HEK293 (cell line): Measurements from ENCODE around the gene RASSF3.

Experiments used
- REPIN1 ChIP-seq: fragments of 450-650 bp; formaldehyde crosslinking; IDR thresholded peaks from 2 replicates; pipeline ENCODE4 v1.5.1; 2017; ENCODE audit warnings: missing biosample characterization, missing genetic modification characterization, low read depth
- SETDB1 ChIP-seq: IDR thresholded peaks from one replicate; pipeline ENCODE4 v1.6.1; 2017; ENCODE audit warnings: mild to moderate bottlenecking, low read length, moderate library complexity, mixed read lengths; ENCODE audit not compliant: insufficient read length
- ZBTB7A ChIP-seq: fragments of 450-650 bp; formaldehyde crosslinking; IDR thresholded peaks from 2 replicates; pipeline ENCODE4 v1.5.1; 2016; ENCODE audit warnings: low read depth, missing biosample characterization, missing genetic modification characterization
- ZNF10 ChIP-seq: fragments of 450-650 bp; formaldehyde crosslinking; IDR thresholded peaks from 2 replicates; pipeline ENCODE4 v1.5.1; 2017; ENCODE audit warnings: missing biosample characterization, missing genetic modification characterization
- ZNF133 ChIP-seq: fragments of 450-650 bp; formaldehyde crosslinking; IDR thresholded peaks from 2 replicates; pipeline ENCODE4 v1.5.1; 2016; ENCODE audit warnings: missing biosample characterization, missing genetic modification characterization
- ZNF16 ChIP-seq: fragments of 450-650 bp; formaldehyde crosslinking; IDR thresholded peaks from 2 replicates; pipeline ENCODE4 v1.5.1; 2016; ENCODE audit warnings: low read depth, missing biosample characterization, missing genetic modification characterization
- ZNF629 ChIP-seq: fragments of 450-650 bp; formaldehyde crosslinking; IDR thresholded peaks from 2 replicates; pipeline ENCODE4 v1.5.1; 2017; ENCODE audit warnings: missing biosample characterization, missing genetic modification characterization
- ZNF76 ChIP-seq: fragments of 450-650 bp; formaldehyde crosslinking; IDR thresholded peaks from 2 replicates; pipeline ENCODE4; 2016; ENCODE audit warnings: low read depth, missing biosample characterization, missing genetic modification characterization, borderline replicate concordance
- ZNF792 ChIP-seq: fragments of 450-650 bp; formaldehyde crosslinking; IDR thresholded peaks from 2 replicates; pipeline ENCODE4 v1.5.1; 2016; ENCODE audit warnings: missing biosample characterization, missing genetic modification characterization
- TF ChIP-seq, protein P1 (sequence below): fragments of 450-650 bp; formaldehyde crosslinking; IDR thresholded peaks from 2 replicates; pipeline ENCODE4 v1.5.1; 2016; ENCODE audit warnings: missing biosample characterization, missing genetic modification characterization, low read depth
- TF ChIP-seq, protein P2 (sequence below): fragments of 450-650 bp; formaldehyde crosslinking; IDR thresholded peaks from 2 replicates; pipeline ENCODE4 v1.5.1; 2016; ENCODE audit warnings: missing biosample characterization, missing genetic modification characterization
- TF ChIP-seq, protein P3 (sequence below): fragments of 450-650 bp; formaldehyde crosslinking; IDR thresholded peaks from 2 replicates; pipeline ENCODE4 v1.5.1; 2016; ENCODE audit warnings: missing biosample characterization, missing genetic modification characterization

DNA sequence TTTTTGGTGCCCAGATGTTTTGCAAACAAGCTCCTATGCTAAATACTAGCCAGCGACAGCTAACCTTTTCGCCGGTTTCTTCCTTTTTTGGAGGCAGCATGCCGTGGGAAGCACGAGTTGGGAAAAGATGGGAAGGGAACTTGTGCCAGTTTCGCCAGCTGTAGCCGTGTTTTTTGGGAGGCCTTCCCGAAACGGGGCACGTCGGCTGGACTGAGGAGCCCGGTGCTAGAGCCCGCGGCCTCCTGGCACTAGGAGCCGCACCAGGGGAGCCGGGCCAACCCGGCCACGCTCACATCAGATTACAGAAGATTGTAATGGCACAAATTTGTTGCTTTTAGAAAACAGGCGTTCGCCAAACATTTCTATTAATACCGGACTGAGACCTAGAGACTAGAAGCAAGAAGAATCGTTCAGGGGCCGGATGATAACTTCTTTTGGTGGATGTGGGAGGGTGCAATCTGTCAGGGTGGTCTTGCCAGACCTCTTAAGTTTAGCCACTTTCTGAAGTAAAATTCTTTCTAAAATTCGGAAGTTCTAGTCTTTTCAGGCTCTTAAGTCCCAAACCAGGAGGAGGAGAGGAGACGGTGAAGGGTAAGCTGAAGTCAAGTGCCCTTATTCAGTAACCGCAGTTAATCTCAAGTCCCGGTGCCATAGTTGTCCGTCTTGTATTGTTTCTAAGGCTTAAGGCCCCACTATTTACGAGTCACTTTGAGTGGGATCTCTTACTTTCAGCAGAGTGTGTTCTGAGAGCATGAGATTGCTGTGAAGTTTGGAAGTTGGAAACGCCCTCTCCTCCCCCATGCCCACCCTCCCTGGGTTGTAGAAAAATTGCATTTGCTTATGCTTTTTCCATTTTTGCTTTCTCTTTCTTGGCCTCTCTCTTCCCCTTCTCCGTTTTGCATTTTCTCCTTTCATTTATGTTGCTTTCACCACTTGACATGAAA is 1.3 kb downstream of the RASSF3 start:
- TF ChIP-seq, protein P1, sequence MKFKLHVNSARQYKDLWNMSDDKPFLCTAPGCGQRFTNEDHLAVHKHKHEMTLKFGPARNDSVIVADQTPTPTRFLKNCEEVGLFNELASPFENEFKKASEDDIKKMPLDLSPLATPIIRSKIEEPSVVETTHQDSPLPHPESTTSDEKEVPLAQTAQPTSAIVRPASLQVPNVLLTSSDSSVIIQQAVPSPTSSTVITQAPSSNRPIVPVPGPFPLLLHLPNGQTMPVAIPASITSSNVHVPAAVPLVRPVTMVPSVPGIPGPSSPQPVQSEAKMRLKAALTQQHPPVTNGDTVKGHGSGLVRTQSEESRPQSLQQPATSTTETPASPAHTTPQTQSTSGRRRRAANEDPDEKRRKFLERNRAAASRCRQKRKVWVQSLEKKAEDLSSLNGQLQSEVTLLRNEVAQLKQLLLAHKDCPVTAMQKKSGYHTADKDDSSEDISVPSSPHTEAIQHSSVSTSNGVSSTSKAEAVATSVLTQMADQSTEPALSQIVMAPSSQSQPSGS (tag by site-specific recombination), result no peak
- TF ChIP-seq ZNF133 (tag by site-specific recombination) (no peak), ZNF16 (no peak), ZBTB7A (tag by site-specific recombination) (no peak), ZNF76 (tag by site-specific recombination) (no peak), ZNF629 (tag by site-specific recombination) (no peak), REPIN1 (tag by site-specific recombination) (no peak), SETDB1 (no peak), ZNF792 (tag by site-specific recombination) (no peak), ZNF10 (tag by site-specific recombination) (0 out of 2 replicates have a peak, but pooled peaks have one; percentile 1)
- TF ChIP-seq, protein P2, sequence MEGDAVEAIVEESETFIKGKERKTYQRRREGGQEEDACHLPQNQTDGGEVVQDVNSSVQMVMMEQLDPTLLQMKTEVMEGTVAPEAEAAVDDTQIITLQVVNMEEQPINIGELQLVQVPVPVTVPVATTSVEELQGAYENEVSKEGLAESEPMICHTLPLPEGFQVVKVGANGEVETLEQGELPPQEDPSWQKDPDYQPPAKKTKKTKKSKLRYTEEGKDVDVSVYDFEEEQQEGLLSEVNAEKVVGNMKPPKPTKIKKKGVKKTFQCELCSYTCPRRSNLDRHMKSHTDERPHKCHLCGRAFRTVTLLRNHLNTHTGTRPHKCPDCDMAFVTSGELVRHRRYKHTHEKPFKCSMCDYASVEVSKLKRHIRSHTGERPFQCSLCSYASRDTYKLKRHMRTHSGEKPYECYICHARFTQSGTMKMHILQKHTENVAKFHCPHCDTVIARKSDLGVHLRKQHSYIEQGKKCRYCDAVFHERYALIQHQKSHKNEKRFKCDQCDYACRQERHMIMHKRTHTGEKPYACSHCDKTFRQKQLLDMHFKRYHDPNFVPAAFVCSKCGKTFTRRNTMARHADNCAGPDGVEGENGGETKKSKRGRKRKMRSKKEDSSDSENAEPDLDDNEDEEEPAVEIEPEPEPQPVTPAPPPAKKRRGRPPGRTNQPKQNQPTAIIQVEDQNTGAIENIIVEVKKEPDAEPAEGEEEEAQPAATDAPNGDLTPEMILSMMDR (tag by site-specific recombination), result no peak
- TF ChIP-seq, protein P3, sequence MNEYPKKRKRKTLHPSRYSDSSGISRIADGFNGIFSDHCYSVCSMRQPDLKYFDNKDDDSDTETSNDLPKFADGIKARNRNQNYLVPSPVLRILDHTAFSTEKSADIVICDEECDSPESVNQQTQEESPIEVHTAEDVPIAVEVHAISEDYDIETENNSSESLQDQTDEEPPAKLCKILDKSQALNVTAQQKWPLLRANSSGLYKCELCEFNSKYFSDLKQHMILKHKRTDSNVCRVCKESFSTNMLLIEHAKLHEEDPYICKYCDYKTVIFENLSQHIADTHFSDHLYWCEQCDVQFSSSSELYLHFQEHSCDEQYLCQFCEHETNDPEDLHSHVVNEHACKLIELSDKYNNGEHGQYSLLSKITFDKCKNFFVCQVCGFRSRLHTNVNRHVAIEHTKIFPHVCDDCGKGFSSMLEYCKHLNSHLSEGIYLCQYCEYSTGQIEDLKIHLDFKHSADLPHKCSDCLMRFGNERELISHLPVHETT (tag by site-specific recombination), result no peak
